Measurements from ENCODE around the gene BICD1. TPM values are rescaled to one million over a fixed set of nuclear protein-coding genes. Genes with fewer than 3 reads are reported as not detected.
"Not testable (repeated sequence)": the region's sequence is repeated elsewhere in the genome, so short reads cannot be mapped to it uniquely, and the experiment has no call there.

The BICD1 gene
- total RNA-seq, 1 donor from 2014 or later: 12.8 TPM

GRCh38 chr12:32275520-32275919 lies 168.9 kb downstream of the BICD1 start:
- DNase-seq (ENCODE audit: low read depth in 2 of 2): not testable (repeated sequence)

GRCh38 chr12:32277774-32278173 lies 171.1 kb downstream of the BICD1 start:
- no peak for DNase-seq (ENCODE audit: low read depth in 2 of 2)

- DNase-seq (ENCODE audit: low read depth in 2 of 2): no peak
These were observed 174.5 kb downstream of the BICD1 start for GRCh38 chr12:32281098-32281497.

GRCh38 chr12:32284561-32284960 lies 177.9 kb downstream of the BICD1 start:
- DNase-seq (ENCODE audit: low read depth in 2 of 2): no peak

- DNase-seq (ENCODE audit: low read depth in 2 of 2): no peak
These were observed 178.4 kb downstream of the BICD1 start for GRCh38 chr12:32285021-32285420.

GRCh38 chr12:32285489-32285888 lies 178.8 kb downstream of the BICD1 start:
- DNase-seq (ENCODE audit: low read depth in 2 of 2): no peak

GRCh38 chr12:32290411-32290810 lies 183.8 kb downstream of the BICD1 start:
- DNase-seq (ENCODE audit: low read depth in 2 of 2): no peak

- no peak for DNase-seq (ENCODE audit: low read depth in 2 of 2)
These were observed 185.5 kb downstream of the BICD1 start for GRCh38 chr12:32292151-32292550.

GRCh38 chr12:32293808-32294419 lies 187.3 kb downstream of the BICD1 start:
- DNase-seq (ENCODE audit: low read depth in 2 of 2): no peak

GRCh38 chr12:32296567-32296966 lies 189.9 kb downstream of the BICD1 start:
- no peak for DNase-seq (ENCODE audit: low read depth in 2 of 2)

- no peak for DNase-seq (ENCODE audit: low read depth in 2 of 2)
These were observed 192.3 kb downstream of the BICD1 start for GRCh38 chr12:32298917-32299316.

- no peak for DNase-seq (ENCODE audit: low read depth in 2 of 2)
These were observed 194.6 kb downstream of the BICD1 start for GRCh38 chr12:32301216-32301615.

- peak; percentile 46 to 53 for DNase-seq (ENCODE audit: low read depth in 2 of 2)
These were observed 195.8 kb downstream of the BICD1 start for GRCh38 chr12:32302218-32303173.

GRCh38 chr12:32303174-32303549 lies 196.5 kb downstream of the BICD1 start:
- DNase-seq (ENCODE audit: low read depth in 2 of 2): no peak

GRCh38 chr12:32305163-32305562 lies 198.5 kb downstream of the BICD1 start:
- peak in 1 of 2 donors; percentile 26 for DNase-seq (ENCODE audit: low read depth in 2 of 2)

GRCh38 chr12:32307326-32307725 lies 200.7 kb downstream of the BICD1 start:
- DNase-seq (ENCODE audit: low read depth in 2 of 2): no peak

GRCh38 chr12:32309811-32310736 lies 203.4 kb downstream of the BICD1 start:
- peak in 1 of 2 donors; percentile 11 for DNase-seq (ENCODE audit: low read depth in 2 of 2)

GRCh38 chr12:32312049-32312670 lies 205.5 kb downstream of the BICD1 start:
- DNase-seq (ENCODE audit: low read depth in 2 of 2): peak; percentile 74 to 86

GRCh38 chr12:32322354-32322753 lies 215.7 kb downstream of the BICD1 start:
- DNase-seq (ENCODE audit: low read depth in 2 of 2): no peak

GRCh38 chr12:32331133-32331532 lies 224.5 kb downstream of the BICD1 start:
- peak in 1 of 2 donors; percentile 51 for DNase-seq (ENCODE audit: low read depth in 2 of 2)

GRCh38 chr12:32332446-32332845 lies 225.8 kb downstream of the BICD1 start:
- DNase-seq (ENCODE audit: low read depth in 2 of 2): peak in 1 of 2 donors; percentile 78

Measured in dermis microvascular lymphatic vessel endothelial cell (primary cell).